ENCODE data around the gene RTN4R. TPM values are rescaled to one million over a fixed set of nuclear protein-coding genes. Genes with fewer than 3 reads are reported as not detected.
"Not testable (repeated sequence)": the region's sequence is repeated elsewhere in the genome, so short reads cannot be mapped to it uniquely, and the experiment has no call there.

RTN4R gene
- polyA plus RNA-seq, 2 donors = 1.9 to 2.5 TPM

GRCh38 chr22:20295262-20296064, 27.3 kb upstream of the RTN4R start:
- Histone ChIP-seq H3K9me3 (ENCODE audit: control insufficient read depth in 2 of 2, insufficient read depth in 1 of 2, low read depth in 1 of 2, low read length in 1 of 2) (no peaks in the 10 kb centered on the region), H3K36me3 (ENCODE audit: control insufficient read depth in 2 of 2, insufficient read depth in 2 of 2, low read length in 1 of 2) (no peaks in the 10 kb centered on the region), H3K27me3 (ENCODE audit: control insufficient read depth in 1 of 2, insufficient read depth in 2 of 2, low read length in 2 of 2) (no peaks in the 10 kb centered on the region), H3K4me1 (ENCODE audit: control insufficient read depth in 2 of 2, insufficient read depth in 2 of 2, low read length in 1 of 2) (peaks cover 4 to 9% of the 10 kb centered on the region in 2 donors), H3K27ac (ENCODE audit: low read depth in 2 of 2, low read length in 1 of 2) (no peak overlapping the region), H3K4me3 (ENCODE audit: low read depth in 1 of 2, low read length in 2 of 2) (no peak overlapping the region)
- 79 to 83% methylated on average over 12 of the region's 12 CpGs for WGBS, 2 donors

- Histone ChIP-seq H3K27me3 (ENCODE audit: control insufficient read depth in 1 of 2, insufficient read depth in 2 of 2, low read length in 2 of 2) (no peaks in the 10 kb centered on the region), H3K27ac (ENCODE audit: low read depth in 2 of 2, low read length in 1 of 2) (no peak overlapping the region), H3K4me1 (ENCODE audit: control insufficient read depth in 2 of 2, insufficient read depth in 2 of 2, low read length in 1 of 2) (no peaks in the 10 kb centered on the region), H3K4me3 (ENCODE audit: low read depth in 1 of 2, low read length in 2 of 2) (no peak overlapping the region), H3K9me3 (ENCODE audit: control insufficient read depth in 2 of 2, insufficient read depth in 1 of 2, low read depth in 1 of 2, low read length in 1 of 2) (no peaks in the 10 kb centered on the region), H3K36me3 (ENCODE audit: control insufficient read depth in 2 of 2, insufficient read depth in 2 of 2, low read length in 1 of 2) (no peaks in the 10 kb centered on the region)
- 64 to 77% methylated on average over 13 of the region's 13 CpGs for WGBS, 2 donors
These were observed 24.6 kb upstream of the RTN4R start for GRCh38 chr22:20292673-20293232.

- Histone ChIP-seq H3K27me3 (ENCODE audit: control insufficient read depth in 1 of 2, insufficient read depth in 2 of 2, low read length in 2 of 2) (no peaks in the 10 kb centered on the region), H3K9me3 (ENCODE audit: control insufficient read depth in 2 of 2, insufficient read depth in 1 of 2, low read depth in 1 of 2, low read length in 1 of 2) (no peaks in the 10 kb centered on the region), H3K27ac (ENCODE audit: low read depth in 2 of 2, low read length in 1 of 2) (no peak overlapping the region), H3K4me1 (ENCODE audit: control insufficient read depth in 2 of 2, insufficient read depth in 2 of 2, low read length in 1 of 2) (no peaks in the 10 kb centered on the region), H3K36me3 (ENCODE audit: control insufficient read depth in 2 of 2, insufficient read depth in 2 of 2, low read length in 1 of 2) (no peaks in the 10 kb centered on the region), H3K4me3 (ENCODE audit: low read depth in 1 of 2, low read length in 2 of 2) (no peak overlapping the region)
- WGBS, 2 donors = 79 to 80% methylated on average over 5 of the region's 5 CpGs
These were observed 24.0 kb upstream of the RTN4R start for GRCh38 chr22:20292108-20292507.

GRCh38 chr22:20291604-20292063, 23.5 kb upstream of the RTN4R start:
- H3K27ac ChIP-seq (ENCODE audit: low read depth in 2 of 2, low read length in 1 of 2) = no peak overlapping the region
- 52 to 57% methylated on average over 11 of the region's 11 CpGs for WGBS, 2 donors
- H3K27me3 ChIP-seq (ENCODE audit: control insufficient read depth in 1 of 2, insufficient read depth in 2 of 2, low read length in 2 of 2) = no peaks in the 10 kb centered on the region
- H3K9me3 ChIP-seq (ENCODE audit: control insufficient read depth in 2 of 2, insufficient read depth in 1 of 2, low read depth in 1 of 2, low read length in 1 of 2) = no peaks in the 10 kb centered on the region
- H3K4me3 ChIP-seq (ENCODE audit: low read depth in 1 of 2, low read length in 2 of 2) = no peak overlapping the region
- H3K4me1 ChIP-seq (ENCODE audit: control insufficient read depth in 2 of 2, insufficient read depth in 2 of 2, low read length in 1 of 2) = no peaks in the 10 kb centered on the region
- no peaks in the 10 kb centered on the region for H3K36me3 ChIP-seq (ENCODE audit: control insufficient read depth in 2 of 2, insufficient read depth in 2 of 2, low read length in 1 of 2)

- Histone ChIP-seq H3K4me1 (ENCODE audit: control insufficient read depth in 2 of 2, insufficient read depth in 2 of 2, low read length in 1 of 2) (no peaks in the 10 kb centered on the region), H3K27me3 (ENCODE audit: control insufficient read depth in 1 of 2, insufficient read depth in 2 of 2, low read length in 2 of 2) (no peaks in the 10 kb centered on the region), H3K4me3 (ENCODE audit: low read depth in 1 of 2, low read length in 2 of 2) (no peak overlapping the region), H3K27ac (ENCODE audit: low read depth in 2 of 2, low read length in 1 of 2) (no peak overlapping the region), H3K36me3 (ENCODE audit: control insufficient read depth in 2 of 2, insufficient read depth in 2 of 2, low read length in 1 of 2) (no peaks in the 10 kb centered on the region), H3K9me3 (ENCODE audit: control insufficient read depth in 2 of 2, insufficient read depth in 1 of 2, low read depth in 1 of 2, low read length in 1 of 2) (no peaks in the 10 kb centered on the region)
- 46 to 52% methylated on average over 5 of the region's 5 CpGs for WGBS, 2 donors
These were observed 23.1 kb upstream of the RTN4R start for GRCh38 chr22:20291249-20291586.

GRCh38 chr22:20290578-20291248, 22.6 kb upstream of the RTN4R start:
- no peaks in the 10 kb centered on the region for H3K27me3 ChIP-seq (ENCODE audit: control insufficient read depth in 1 of 2, insufficient read depth in 2 of 2, low read length in 2 of 2)
- no peaks in the 10 kb centered on the region for H3K4me1 ChIP-seq (ENCODE audit: control insufficient read depth in 2 of 2, insufficient read depth in 2 of 2, low read length in 1 of 2)
- 73 to 74% methylated on average over 13 of the region's 13 CpGs for WGBS, 2 donors
- H3K36me3 ChIP-seq (ENCODE audit: control insufficient read depth in 2 of 2, insufficient read depth in 2 of 2, low read length in 1 of 2) = no peaks in the 10 kb centered on the region
- no peak overlapping the region for H3K4me3 ChIP-seq (ENCODE audit: low read depth in 1 of 2, low read length in 2 of 2)
- no peak overlapping the region for H3K27ac ChIP-seq (ENCODE audit: low read depth in 2 of 2, low read length in 1 of 2)
- no peaks in the 10 kb centered on the region for H3K9me3 ChIP-seq (ENCODE audit: control insufficient read depth in 2 of 2, insufficient read depth in 1 of 2, low read depth in 1 of 2, low read length in 1 of 2)

- WGBS, 2 donors = 80 to 83% methylated on average over 10 of the region's 10 CpGs
- no peaks in the 10 kb centered on the region for H3K9me3 ChIP-seq (ENCODE audit: control insufficient read depth in 2 of 2, insufficient read depth in 1 of 2, low read depth in 1 of 2, low read length in 1 of 2)
- H3K4me3 ChIP-seq (ENCODE audit: low read depth in 1 of 2, low read length in 2 of 2) = no peak overlapping the region
- no peaks in the 10 kb centered on the region for H3K27me3 ChIP-seq (ENCODE audit: control insufficient read depth in 1 of 2, insufficient read depth in 2 of 2, low read length in 2 of 2)
- no peaks in the 10 kb centered on the region for H3K36me3 ChIP-seq (ENCODE audit: control insufficient read depth in 2 of 2, insufficient read depth in 2 of 2, low read length in 1 of 2)
- H3K4me1 ChIP-seq (ENCODE audit: control insufficient read depth in 2 of 2, insufficient read depth in 2 of 2, low read length in 1 of 2) = no peaks in the 10 kb centered on the region
- H3K27ac ChIP-seq (ENCODE audit: low read depth in 2 of 2, low read length in 1 of 2) = no peak overlapping the region
These were observed 21.9 kb upstream of the RTN4R start for GRCh38 chr22:20290045-20290392.

- WGBS, 2 donors = 75 to 82% methylated on average over 20 to 22 of the region's 23 CpGs
- not testable (repeated sequence) for H3K9me3 ChIP-seq (ENCODE audit: control insufficient read depth in 2 of 2, insufficient read depth in 1 of 2, low read depth in 1 of 2, low read length in 1 of 2); H3K4me3 ChIP-seq (ENCODE audit: low read depth in 1 of 2, low read length in 2 of 2); H3K27ac ChIP-seq (ENCODE audit: low read depth in 2 of 2, low read length in 1 of 2); H3K27me3 ChIP-seq (ENCODE audit: control insufficient read depth in 1 of 2, insufficient read depth in 2 of 2, low read length in 2 of 2); H3K36me3 ChIP-seq (ENCODE audit: control insufficient read depth in 2 of 2, insufficient read depth in 2 of 2, low read length in 1 of 2); H3K4me1 ChIP-seq (ENCODE audit: control insufficient read depth in 2 of 2, insufficient read depth in 2 of 2, low read length in 1 of 2)
These were observed 21.3 kb upstream of the RTN4R start for GRCh38 chr22:20289182-20290044.

GRCh38 chr22:20286784-20287423, 18.8 kb upstream of the RTN4R start:
- H3K36me3 ChIP-seq (ENCODE audit: control insufficient read depth in 2 of 2, insufficient read depth in 2 of 2, low read length in 1 of 2); H3K27ac ChIP-seq (ENCODE audit: low read depth in 2 of 2, low read length in 1 of 2); H3K27me3 ChIP-seq (ENCODE audit: control insufficient read depth in 1 of 2, insufficient read depth in 2 of 2, low read length in 2 of 2); H3K4me3 ChIP-seq (ENCODE audit: low read depth in 1 of 2, low read length in 2 of 2); H3K9me3 ChIP-seq (ENCODE audit: control insufficient read depth in 2 of 2, insufficient read depth in 1 of 2, low read depth in 1 of 2, low read length in 1 of 2); H3K4me1 ChIP-seq (ENCODE audit: control insufficient read depth in 2 of 2, insufficient read depth in 2 of 2, low read length in 1 of 2): not testable (repeated sequence)
- WGBS, 2 donors = 56 to 62% methylated on average over 13 to 19 of the region's 20 CpGs

All from esophagus (tissue), 2 donors.